ENCODE data around the gene SECTM1.

GRCh38 chr17:82367724-82368524 lies 34.4 kb upstream of the SECTM1 start:
- TF ChIP-seq TEAD4 (IDR thresholded peaks at IDR 0.05) (no peak), MAX (IDR thresholded peaks at IDR 0.05) (no peak), RAD21 (IDR thresholded peaks at IDR 0.05; ENCODE audit: low read depth) (no peak), REST (IDR thresholded peaks at IDR 0.05; ENCODE audit: low read depth) (no peak), NFIC (IDR thresholded peaks at IDR 0.05) (no peak), EP300 (IDR thresholded peaks at IDR 0.05; ENCODE audit: borderline replicate concordance) (no peak), TAF1 (IDR thresholded peaks at IDR 0.05; ENCODE audit: low read depth) (no peak), YY1 (IDR thresholded peaks at IDR 0.05; ENCODE audit: low read depth) (no peak)
